ENCODE results near the gene BBOF1. TPM values are rescaled to one million over a fixed set of nuclear protein-coding genes. Genes with fewer than 3 reads are reported as not detected.

BBOF1 gene
- total and polyA plus RNA-seq, 9 of the 15 experiments (the other 6 are each of a cell fraction or from before 2014, with no cell fraction given), result 1.3 to 4.9 (median 4.2) TPM

DNA sequence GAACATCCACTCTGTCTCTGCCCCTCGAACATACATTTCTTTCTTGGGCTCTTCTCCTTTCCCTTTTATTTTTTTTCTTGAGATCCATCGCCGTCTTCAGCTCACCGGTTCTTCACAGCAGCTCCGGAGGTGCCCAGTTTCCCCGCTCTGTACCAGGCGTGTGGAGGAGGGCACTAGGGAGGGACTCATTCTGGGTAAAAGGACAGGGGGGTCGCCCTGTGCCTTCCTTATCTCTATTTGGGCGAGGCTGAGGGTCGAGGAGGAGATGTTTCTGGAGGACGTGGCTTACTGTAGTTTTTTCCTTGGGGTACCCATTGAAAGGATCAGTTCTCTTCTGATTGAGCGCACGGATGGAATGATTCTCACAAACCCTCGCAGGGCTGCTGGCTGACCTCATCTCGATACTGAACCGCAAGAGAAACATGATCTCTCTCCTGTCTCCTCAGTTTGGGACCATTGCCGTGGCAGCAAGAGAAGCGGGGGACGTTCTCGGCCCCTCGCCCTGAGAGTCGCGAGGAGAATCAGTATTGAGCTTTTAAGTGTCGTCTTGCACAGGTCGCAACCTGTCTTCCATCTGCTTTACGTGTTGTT lies 66.0 kb downstream of the BBOF1 start (continued):
- TF ChIP-seq ATF6 (CRISPR knock-in tag; IDR thresholded peaks at IDR 0.05), result no peak

DNA sequence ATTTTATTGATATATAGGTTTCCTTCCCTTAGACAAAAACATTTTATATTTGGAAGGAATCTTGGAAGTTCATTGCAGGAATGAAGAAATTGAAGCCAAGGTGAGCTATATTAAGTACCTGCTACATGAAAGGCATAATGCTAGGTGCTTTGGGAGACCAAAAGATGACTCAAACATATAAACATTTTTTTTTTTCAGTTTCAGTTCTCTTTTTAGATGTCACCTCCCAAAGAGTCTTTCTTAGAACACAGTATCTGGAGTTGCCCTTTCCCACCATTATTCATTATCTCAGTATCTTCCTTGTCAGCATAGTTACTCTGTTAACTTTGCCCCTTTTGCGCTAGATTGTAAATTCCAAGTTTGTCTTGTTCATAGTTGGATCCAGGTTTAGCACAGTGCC lies 66.7 kb downstream of the BBOF1 start:
- H3K4me2 ChIP-seq (ENCODE audit: insufficient read depth, low read length), result peak overlapping the region; percentile 96
- no peak overlapping the region for H2AFZ ChIP-seq (ENCODE audit: low read depth, low read length)
- 22% methylated on average over 1 of the region's 1 CpG for WGBS (ENCODE audit: insufficient coverage, low coverage, missing lambda C conversion rate)
- no peaks in the 10 kb centered on the region for H3K27me3 ChIP-seq (ENCODE audit: control insufficient read depth in 2 of 2, insufficient read depth in 2 of 2, low read length in 2 of 2)
- BruUV-seq (replicated peaks), result no TSS peak
- CTCF ChIA-PET (ENCODE audit: low intra/inter-chr PET ratio), result no interaction called here
- FAIRE-seq, result no peak
- peak overlapping the region in 1 of 2 experiments; percentile 91; a peak in 3 of 4 replicates for H3K9ac ChIP-seq (ENCODE audit: insufficient read depth in 1 of 2, low read depth in 2 of 2, low read length in 2 of 2)
- no peak for DNase-seq (ENCODE audit: extremely low read depth in 1 of 4, low spot score in 3 of 4)
- H3K4me3 ChIP-seq, result peak overlapping the region; percentile 90
- no peak for ATAC-seq
- intact Hi-C loops (cut with micrococcal nuclease) (no loop called here), in situ Hi-C loops (cut with MboI) (no loop called here)
- no peaks in the 10 kb centered on the region for H3K9me3 ChIP-seq (replicated peaks; ENCODE audit: control insufficient read depth, insufficient read depth, low read depth, low read length)
- H3K27ac ChIP-seq (ENCODE audit: extremely low read depth, low read depth, low read length), result peak overlapping the region; percentile 94; the same call in 2 of the 3 replicates
- no peaks in the 10 kb centered on the region for H3K9me1 ChIP-seq (ENCODE audit: control insufficient read depth, insufficient read depth, low read length)
- no peaks in the 10 kb centered on the region for H4K20me1 ChIP-seq (replicated peaks; ENCODE audit: control insufficient read depth, insufficient read depth, low read length)
- peaks cover 29% of the 10 kb centered on the region for H3K79me2 ChIP-seq (ENCODE audit: control insufficient read depth, insufficient read depth, low read length)
- POLR2A ChIA-PET, result interaction anchor here (0.6 to 2.2 kb wide), 5 partner anchors 8 to 775 kb away, joined by 3 to 9 read pairs (median 3); no protein-coding TSS in a partner anchor
- H3K4me1 ChIP-seq (replicated peaks in 1 of 2; ENCODE audit: control insufficient read depth in 2 of 2, insufficient read depth in 2 of 2, low read length in 2 of 2), result peaks cover 11 to 13% of the 10 kb centered on the region in 2 experiments; a peak in 3 of 5 replicates
- H3K36me3 ChIP-seq (ENCODE audit: control insufficient read depth, insufficient read depth, low read length), result peaks cover 3% of the 10 kb centered on the region; the same call in 2 of the 3 replicates
- TF ChIP-seq ZNF785 (CRISPR knock-in tag; IDR thresholded peaks at IDR 0.05) (no peak), SMARCA4 (IDR thresholded peaks at IDR 0.05) (no peak), NR2C1 (IDR thresholded peaks at IDR 0.05) (no peak), NR2C1 (tag; IDR thresholded peaks at IDR 0.05) (no peak), HDAC1 (IDR thresholded peaks at IDR 0.05) (no peak), RHOXF2B (CRISPR knock-in tag; conservative IDR thresholded peaks at IDR 0.05) (no peak), POU5F1 (IDR thresholded peaks at IDR 0.05; ENCODE audit: borderline replicate concordance, low read depth, low read length, partially characterized antibody) (no peak), RNF2 (IDR thresholded peaks at IDR 0.05) (no peak), ZBTB49 (CRISPR knock-in tag; IDR thresholded peaks at IDR 0.05; ENCODE audit: borderline replicate concordance) (no peak), E2F3 (CRISPR knock-in tag; IDR thresholded peaks at IDR 0.05) (no peak)
- TF ChIP-seq, protein P1, sequence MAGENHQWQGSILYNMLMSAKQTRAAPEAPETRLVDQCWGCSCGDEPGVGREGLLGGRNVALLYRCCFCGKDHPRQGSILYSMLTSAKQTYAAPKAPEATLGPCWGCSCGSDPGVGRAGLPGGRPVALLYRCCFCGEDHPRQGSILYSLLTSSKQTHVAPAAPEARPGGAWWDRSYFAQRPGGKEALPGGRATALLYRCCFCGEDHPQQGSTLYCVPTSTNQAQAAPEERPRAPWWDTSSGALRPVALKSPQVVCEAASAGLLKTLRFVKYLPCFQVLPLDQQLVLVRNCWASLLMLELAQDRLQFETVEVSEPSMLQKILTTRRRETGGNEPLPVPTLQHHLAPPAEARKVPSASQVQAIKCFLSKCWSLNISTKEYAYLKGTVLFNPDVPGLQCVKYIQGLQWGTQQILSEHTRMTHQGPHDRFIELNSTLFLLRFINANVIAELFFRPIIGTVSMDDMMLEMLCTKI (IDR thresholded peaks at IDR 0.05; ENCODE audit: partially characterized antibody), result no peak
- TF ChIP-seq, protein P2, sequence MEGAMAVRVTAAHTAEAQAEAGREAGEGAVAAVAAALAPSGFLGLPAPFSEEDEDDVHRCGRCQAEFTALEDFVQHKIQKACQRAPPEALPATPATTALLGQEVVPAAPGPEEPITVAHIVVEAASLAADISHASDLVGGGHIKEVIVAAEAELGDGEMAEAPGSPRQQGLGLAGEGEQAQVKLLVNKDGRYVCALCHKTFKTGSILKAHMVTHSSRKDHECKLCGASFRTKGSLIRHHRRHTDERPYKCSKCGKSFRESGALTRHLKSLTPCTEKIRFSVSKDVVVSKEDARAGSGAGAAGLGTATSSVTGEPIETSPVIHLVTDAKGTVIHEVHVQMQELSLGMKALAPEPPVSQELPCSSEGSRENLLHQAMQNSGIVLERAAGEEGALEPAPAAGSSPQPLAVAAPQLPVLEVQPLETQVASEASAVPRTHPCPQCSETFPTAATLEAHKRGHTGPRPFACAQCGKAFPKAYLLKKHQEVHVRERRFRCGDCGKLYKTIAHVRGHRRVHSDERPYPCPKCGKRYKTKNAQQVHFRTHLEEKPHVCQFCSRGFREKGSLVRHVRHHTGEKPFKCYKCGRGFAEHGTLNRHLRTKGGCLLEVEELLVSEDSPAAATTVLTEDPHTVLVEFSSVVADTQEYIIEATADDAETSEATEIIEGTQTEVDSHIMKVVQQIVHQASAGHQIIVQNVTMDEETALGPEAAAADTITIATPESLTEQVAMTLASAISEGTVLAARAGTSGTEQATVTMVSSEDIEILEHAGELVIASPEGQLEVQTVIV (CRISPR knock-in tag; IDR thresholded peaks at IDR 0.05; ENCODE audit: borderline replicate concordance), result no peak

Measured in K562 (cell line).